D721Med (cell line): ENCODE data around the gene SPATS1.
"Not testable (repeated sequence)": the region's sequence is repeated elsewhere in the genome, so short reads cannot be mapped to it uniquely, and the experiment has no call there.

Source experiments
- DNase-seq: peaks from one replicate; pipeline ENCODE4 v3.0.0; 2011; ENCODE audit warnings: low spot score; ENCODE audit not compliant: insufficient read length
- FAIRE-seq: peaks from 2 replicates; lab custom pipeline; 2011; peaks lifted over from hg19 to GRCh38; lab: Jason Lieb, UNC
- TF ChIP-seq, protein P1 (sequence below): IDR thresholded peaks from 2 replicates; pipeline ENCODE4 v1.5.1; 2012; ENCODE audit warnings: mild to moderate bottlenecking, control low read depth; ENCODE audit not compliant: insufficient read depth; ENCODE audit errors: missing control alignments

The SPATS1 gene

DNA sequence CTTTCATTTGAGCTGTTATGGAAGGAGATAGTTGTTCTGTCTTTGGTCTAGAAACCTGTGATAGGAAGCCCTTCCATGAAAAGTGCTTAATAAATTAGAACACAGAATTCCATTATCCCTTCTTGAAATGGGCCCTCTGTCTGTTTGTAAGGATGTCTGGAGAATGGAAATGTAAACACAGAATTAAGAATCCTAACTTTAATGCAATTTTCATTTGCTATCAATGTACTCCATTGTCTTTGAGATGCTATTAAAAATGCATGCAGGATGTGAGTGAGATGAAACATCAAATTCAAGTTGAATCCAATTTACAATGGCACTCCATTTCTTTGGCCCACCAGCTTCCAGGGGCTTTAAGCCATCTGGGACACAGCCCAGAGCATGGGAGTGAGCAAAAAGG, 15.4 kb upstream of the SPATS1 start:
- TF ChIP-seq, protein P1, sequence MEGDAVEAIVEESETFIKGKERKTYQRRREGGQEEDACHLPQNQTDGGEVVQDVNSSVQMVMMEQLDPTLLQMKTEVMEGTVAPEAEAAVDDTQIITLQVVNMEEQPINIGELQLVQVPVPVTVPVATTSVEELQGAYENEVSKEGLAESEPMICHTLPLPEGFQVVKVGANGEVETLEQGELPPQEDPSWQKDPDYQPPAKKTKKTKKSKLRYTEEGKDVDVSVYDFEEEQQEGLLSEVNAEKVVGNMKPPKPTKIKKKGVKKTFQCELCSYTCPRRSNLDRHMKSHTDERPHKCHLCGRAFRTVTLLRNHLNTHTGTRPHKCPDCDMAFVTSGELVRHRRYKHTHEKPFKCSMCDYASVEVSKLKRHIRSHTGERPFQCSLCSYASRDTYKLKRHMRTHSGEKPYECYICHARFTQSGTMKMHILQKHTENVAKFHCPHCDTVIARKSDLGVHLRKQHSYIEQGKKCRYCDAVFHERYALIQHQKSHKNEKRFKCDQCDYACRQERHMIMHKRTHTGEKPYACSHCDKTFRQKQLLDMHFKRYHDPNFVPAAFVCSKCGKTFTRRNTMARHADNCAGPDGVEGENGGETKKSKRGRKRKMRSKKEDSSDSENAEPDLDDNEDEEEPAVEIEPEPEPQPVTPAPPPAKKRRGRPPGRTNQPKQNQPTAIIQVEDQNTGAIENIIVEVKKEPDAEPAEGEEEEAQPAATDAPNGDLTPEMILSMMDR, result no peak
- no peak for FAIRE-seq
- no peak for DNase-seq

DNA sequence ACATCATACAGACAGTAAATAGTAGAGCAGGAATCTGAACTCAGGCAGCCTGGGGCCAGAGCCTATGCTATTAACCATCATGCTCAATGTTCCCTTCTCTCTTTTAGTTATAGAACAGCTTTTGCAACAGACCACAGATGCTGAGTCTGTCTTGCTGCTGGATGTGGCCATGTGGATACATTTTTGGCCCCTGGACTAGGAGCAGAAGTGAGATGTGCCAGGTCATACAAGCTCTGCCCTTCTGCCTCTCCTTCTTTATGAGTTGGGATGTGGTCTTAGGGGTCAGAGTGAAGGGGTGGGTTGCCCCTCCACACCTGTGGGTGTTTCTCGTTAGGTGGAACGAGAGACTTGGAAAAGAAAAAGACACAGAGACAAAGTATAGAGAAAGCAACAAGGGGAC, 14.7 kb upstream of the SPATS1 start:
- TF ChIP-seq, protein P1, result no peak
- FAIRE-seq (no peak), DNase-seq (no peak)

DNA sequence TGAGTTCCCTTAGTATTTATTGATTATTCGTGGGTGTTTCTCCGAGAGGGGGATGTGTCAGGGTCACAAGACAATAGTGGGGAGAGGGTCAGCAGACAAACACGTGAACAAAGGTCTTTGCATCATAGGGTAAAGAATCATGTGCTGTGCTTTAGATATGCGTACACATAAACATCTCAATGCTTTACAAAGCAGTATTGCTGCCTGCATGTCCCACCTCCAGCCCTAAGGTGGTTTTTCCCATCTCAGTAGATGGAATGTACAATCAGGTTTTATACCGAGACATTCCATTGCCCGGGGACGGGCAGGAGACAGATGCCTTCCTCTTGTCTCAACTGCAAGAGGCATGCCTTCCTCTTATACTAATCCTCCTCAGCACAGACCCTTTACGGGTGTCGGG, 14.2 kb upstream of the SPATS1 start:
- not testable (repeated sequence) for FAIRE-seq, DNase-seq

DNA sequence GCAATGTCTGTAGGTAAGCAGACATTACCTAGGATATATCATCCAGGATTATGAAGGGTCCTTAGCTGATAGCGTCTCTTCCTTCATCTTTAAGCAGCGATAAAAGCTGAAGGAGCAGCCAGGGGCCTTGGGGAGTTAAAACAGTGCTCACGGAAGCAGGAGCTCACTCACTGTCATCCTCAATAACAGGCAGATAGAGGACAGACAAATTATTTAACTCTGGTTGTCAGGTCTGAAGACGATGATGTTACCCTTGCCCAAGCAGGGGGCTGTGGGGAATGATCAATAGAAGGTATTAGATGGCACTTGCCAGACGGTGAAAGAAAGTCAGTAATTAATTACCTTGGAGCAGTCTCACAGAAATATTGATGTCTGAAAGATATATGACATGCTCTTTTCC, 12.6 kb upstream of the SPATS1 start:
- TF ChIP-seq, protein P1, result no peak
- FAIRE-seq (no peak), DNase-seq (no peak)

DNA sequence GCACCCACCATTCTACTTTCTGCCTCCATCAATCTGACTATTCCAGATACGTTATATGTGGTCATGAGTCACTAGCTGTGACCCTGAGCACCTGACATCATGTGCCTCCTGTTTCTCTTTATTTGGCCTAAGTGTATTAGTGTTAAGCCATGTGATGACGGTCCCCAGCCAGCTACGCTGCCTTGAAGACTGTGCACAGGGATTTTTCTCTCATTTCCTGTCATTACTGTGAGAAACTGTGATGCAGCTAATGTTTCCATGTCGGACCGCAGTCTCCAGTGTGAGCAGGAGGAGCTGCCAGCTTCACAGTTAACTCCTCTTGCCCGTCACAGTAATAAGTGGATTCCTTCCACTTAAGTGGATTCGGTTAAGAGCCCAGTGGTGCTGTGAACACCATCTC, 9.9 kb upstream of the SPATS1 start:
- TF ChIP-seq, protein P1, result no peak
- DNase-seq (no peak), FAIRE-seq (no peak)

DNA sequence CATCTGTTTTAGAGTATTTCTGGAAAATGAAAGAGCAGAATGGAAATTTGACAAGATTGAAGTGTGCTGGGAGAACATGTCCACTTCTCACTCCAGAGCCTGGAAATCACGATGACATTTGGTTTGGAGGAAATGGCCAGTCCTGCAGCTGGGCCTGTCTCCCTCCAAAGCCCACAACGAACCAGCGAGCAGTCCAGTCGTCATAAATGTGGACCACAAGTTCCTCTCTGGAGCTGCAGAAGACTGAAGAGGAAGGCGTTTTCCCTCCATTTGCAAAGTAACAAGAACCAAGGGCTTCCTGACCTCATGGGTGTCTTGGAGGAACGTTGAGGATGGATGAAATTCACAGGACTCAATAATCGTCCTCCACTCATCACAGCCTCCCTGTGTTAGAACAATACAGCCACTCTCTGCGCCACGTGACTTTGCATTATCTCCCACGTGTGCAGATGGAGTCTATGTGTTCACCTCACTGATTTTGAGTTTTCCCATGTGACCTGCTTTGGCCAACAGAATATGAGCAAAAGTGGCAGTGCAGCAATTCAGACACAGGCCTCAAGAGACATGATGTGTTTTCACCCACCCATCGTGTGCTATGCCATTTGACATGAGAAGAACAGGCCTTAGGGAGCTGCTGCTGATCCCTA, 9.1 kb upstream of the SPATS1 start:
- TF ChIP-seq, protein P1, result no peak
- FAIRE-seq (no peak), DNase-seq (no peak)

DNA sequence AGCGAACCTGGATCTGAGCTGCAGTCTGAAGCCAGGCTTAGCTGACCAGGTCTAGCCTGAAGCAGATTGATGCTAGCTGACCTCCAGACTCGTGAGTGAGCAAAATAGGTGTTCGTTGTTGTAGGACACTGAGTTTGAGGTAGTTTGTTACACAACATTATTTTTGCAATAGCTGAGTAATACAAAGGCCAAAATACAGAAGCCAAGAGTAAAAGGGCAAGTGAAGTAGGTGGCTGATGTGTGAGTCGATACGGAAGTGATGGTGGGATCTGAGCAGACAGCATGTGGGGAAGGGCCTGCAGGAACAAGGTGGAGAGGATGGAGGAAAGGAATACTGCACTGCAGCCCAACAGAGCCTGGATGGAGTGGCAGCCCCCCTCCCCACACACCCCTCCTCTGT, 8.5 kb upstream of the SPATS1 start:
- TF ChIP-seq, protein P1, result no peak
- no peak for DNase-seq
- no peak for FAIRE-seq

DNA sequence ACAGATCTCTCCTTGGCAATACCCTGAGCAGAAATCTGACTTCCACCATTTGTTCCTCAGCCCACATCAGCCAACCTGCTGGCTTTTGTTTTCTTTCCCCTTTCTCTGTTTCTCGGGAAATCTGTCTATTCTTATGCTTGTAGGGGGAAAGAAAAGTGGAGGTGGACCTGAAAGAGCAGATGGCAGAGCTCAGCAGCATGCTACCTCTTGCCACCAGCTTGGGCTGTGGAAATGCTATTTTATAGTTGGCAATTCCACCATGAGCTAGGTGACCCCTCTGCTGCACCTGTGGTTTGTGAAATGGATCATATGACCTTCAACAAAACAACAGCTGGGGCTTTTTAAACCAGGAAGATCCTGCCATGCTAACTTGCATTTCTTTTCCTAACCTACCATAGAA, 6.8 kb upstream of the SPATS1 start:
- no peak for DNase-seq
- TF ChIP-seq, protein P1, result no peak
- no peak for FAIRE-seq
